H1 (cell line): ENCODE measurements around the gene LY6G6C.

ENCODE experiments used
- CHD1 ChIP-seq: IDR thresholded peaks from 2 replicates; pipeline ENCODE4 v1.6.1; 2012; ENCODE audit warnings: low read depth, low read length, improper control_type of control experiment
- CTCF ChIP-seq, 3 experiments: IDR thresholded peaks; 1 replicate in 2 of 3; 2 replicates in 1 of 3; pipeline versions ENCODE4 v1.5.1 to v1.6.1; 2011; ENCODE audit warnings: low read length in 3 of 3, mild to moderate bottlenecking in 3 of 3, inconsistent platforms in 2 of 3, low read depth in 1 of 3, moderate library complexity in 1 of 3; ENCODE audit not compliant: insufficient read depth in 1 of 3; ENCODE audit errors: control extremely low read depth in 1 of 3
- EP300 ChIP-seq, 2 experiments: IDR thresholded peaks; 1 replicate in 1 of 2; 2 replicates in 1 of 2; pipeline ENCODE4 v1.6.1; 2011 to 2012; ENCODE audit warnings: low read depth in 2 of 2, low read length in 2 of 2, mild to moderate bottlenecking in 2 of 2, borderline replicate concordance in 1 of 2, inconsistent platforms in 1 of 2, moderate library complexity in 1 of 2
- POLR2A ChIP-seq, 2 experiments: IDR thresholded peaks; 1 replicate in 1 of 2; 2 replicates in 1 of 2; pipeline ENCODE4 v1.6.1; 2011; ENCODE audit warnings: low read depth in 2 of 2, low read length in 2 of 2, mild to moderate bottlenecking in 2 of 2; ENCODE audit errors: control extremely low read depth in 1 of 2
- POLR2AphosphoS5 ChIP-seq: IDR thresholded peaks from 2 replicates; pipeline ENCODE4 v1.6.1; 2011; ENCODE audit warnings: low read depth, low read length
- RAD21 ChIP-seq, 2 experiments: IDR thresholded peaks in 1 of 2; conservative IDR thresholded peaks in 1 of 2; 2 replicates each; pipeline ENCODE4 v1.6.1; 2011; ENCODE audit warnings: low read depth in 2 of 2, low read length in 2 of 2, improper control_type of control experiment in 1 of 2, inconsistent platforms in 1 of 2, mild to moderate bottlenecking in 1 of 2, moderate library complexity in 1 of 2
- SP1 ChIP-seq: IDR thresholded peaks from 2 replicates; pipeline ENCODE4 v1.6.1; 2011; ENCODE audit warnings: low read depth, low read length
- SP4 ChIP-seq: IDR thresholded peaks from 2 replicates; pipeline ENCODE4 v1.6.1; 2012; ENCODE audit warnings: low read length, inconsistent platforms

GRCh38 chr6:31761343-31761742, 39.8 kb upstream of the LY6G6C start:
- TF ChIP-seq CTCF (IDR thresholded peaks at IDR 0.05; ENCODE audit: control extremely low read depth in 1 of 3, insufficient read depth in 1 of 3, low read depth in 1 of 3, low read length in 3 of 3) (no peak), EP300 (IDR thresholded peaks at IDR 0.05; ENCODE audit: borderline replicate concordance in 1 of 2, low read depth in 2 of 2, low read length in 2 of 2) (no peak), SP1 (no peak), POLR2AphosphoS5 (no peak), RAD21 (IDR thresholded peaks at IDR 0.05 in 1 of 2, conservative IDR thresholded peaks at IDR 0.05 in 1 of 2; ENCODE audit: low read depth in 2 of 2, low read length in 2 of 2) (no peak), POLR2A (IDR thresholded peaks at IDR 0.05; ENCODE audit: control extremely low read depth in 1 of 2, low read depth in 2 of 2, low read length in 2 of 2) (no peak), CHD1 (no peak), SP4 (no peak)
